DMS53 (cell line): ENCODE measurements around the gene KCTD21.
"Not testable (repeated sequence)": the region's sequence is repeated elsewhere in the genome, so short reads cannot be mapped to it uniquely, and the experiment has no call there.

Source experiments
- DNase-seq: peaks from one replicate; lab custom pipeline; 2025; lab: John Stamatoyannopoulos, UW

Gene KCTD21, protein sequence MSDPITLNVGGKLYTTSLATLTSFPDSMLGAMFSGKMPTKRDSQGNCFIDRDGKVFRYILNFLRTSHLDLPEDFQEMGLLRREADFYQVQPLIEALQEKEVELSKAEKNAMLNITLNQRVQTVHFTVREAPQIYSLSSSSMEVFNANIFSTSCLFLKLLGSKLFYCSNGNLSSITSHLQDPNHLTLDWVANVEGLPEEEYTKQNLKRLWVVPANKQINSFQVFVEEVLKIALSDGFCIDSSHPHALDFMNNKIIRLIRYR

DNA sequence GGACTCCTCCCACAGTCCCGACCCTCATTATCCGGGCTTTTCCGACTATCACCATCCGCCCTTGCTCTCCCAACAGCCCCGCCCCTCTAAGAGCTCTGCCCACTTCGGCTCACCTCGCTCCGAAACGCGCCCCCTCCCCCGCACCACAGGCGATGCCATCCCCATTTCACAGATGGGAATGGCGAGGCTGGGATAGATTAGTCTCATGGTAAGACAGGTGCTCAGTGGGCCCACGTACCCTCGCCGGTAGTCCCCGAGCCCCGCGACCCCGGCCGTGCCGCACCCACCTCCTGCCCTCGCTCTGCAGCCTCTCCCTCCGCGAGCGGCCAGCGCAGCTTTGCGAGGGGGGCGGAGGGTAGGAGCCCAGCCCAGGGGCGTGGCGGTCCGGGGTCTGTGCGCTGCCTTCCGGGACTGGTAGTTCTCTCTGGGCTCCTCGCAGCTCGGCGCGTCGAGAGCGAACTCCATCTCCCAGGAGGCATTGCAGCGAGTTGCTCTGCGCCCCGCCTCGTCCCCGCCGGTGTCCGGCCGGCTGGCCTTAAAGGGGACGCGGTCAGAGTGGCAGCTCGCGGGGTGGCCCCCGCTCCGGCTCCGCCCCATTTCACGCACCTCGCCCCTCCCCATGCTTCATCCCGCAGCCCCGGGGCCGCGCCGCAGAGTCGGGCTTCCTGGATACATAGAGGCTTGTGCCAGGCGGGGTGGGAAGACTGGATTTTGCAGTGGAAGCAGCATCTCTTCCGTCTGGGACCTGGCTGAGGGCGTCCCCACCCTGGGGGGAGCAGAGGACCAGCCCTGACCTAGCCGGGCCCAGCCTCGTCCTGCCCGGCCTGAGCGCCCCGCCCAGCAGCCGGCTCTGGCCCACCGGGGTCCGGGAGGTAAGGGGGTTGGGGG, at the start of gene KCTD21, which contains the start of gene USP35:
Gene KCTD21 (minus strand): TSS at position 341 of the 888 bp plus-strand sequence. CDS start 14,072 bp downstream, outside the sequence.
Gene USP35 (plus strand): TSS at position 634 of the 888 bp plus-strand sequence. CDS start 7,327 bp downstream, outside the sequence.
- peak; percentile 100 for DNase-seq

DNA sequence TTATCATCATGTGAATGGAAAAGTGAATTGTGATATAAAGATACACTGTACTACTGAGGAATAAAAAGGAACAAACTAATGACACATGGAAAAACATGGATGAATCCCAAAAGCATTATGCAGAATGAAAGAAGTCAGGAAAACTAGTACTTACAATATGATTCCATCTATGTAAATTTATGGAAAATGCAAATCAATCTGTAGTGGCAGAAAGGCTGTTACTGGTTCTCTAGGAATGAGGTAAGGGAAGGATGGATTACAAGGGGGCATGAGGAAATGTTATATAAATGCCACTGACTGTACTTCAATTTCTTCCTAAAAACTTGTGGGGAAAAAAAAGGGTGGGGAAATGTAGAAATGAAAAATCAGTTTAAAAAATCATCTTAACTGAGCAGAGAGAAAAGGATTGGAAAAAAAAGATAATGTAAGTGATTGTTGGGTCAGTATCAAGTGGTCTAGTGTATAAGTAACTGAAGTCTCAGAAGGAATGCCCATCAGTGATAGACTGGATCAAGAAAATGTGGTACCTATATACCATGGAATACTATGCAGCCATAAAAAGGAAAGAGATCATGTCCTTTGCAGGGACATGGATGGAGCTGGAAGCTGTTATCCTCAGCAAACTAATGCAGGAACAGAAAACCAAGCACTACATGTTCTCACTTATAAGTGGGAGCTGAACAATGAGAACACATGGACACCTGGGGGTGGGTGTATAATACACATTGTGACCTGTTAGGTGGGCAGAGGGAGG, 49.0 kb upstream of the KCTD21 start:
- no peak for DNase-seq

DNA sequence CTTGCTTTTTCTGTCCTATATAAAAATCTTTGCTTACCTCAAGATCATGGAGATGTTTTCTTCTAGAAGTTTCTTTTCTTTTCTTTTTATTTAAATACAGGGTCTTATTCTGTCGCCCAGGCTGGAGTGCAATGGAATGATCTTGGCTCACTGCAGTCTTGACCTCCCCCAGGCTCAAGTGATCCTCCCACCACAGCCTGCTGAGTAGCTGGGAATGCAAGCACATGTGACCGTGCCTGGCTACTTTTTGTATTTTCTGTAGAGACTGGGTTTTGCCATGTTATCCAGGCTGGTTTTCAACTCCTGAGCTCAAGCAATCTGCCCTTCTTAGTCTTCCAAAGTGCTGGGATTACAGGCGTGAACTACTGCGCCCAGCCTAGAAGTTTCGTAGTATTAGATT, 45.6 kb upstream of the KCTD21 start:
- DNase-seq = no peak

- DNase-seq = not testable (repeated sequence)
These were observed 44.6 kb upstream of the KCTD21 start for GRCh38 chr11:78233046-78233445.

DNA sequence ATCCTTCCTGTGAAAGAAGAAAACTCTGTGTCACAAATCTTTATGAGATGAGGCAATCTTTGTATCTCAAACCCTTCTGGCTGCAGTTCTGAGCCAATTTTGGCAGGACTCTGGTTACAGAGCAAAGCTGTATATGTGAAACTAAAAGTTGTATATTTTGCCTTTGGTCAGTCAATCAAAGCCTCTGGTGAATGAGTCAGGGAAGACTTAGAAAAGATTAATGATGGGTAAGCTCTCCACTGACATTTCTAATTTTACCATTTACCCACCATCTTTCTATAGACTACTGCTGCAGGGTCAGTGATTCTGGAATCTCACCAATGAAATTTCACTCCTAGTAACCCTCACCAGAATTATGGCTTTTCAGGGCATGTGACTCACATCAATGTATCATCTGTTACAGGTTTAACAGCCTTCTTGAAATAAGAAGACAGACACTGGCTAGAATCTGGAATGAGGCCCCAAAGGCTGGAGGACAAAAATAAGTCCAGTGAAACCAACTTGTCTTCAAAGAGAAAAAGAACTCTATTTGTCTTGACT, 43.6 kb upstream of the KCTD21 start:
- no peak for DNase-seq

DNA sequence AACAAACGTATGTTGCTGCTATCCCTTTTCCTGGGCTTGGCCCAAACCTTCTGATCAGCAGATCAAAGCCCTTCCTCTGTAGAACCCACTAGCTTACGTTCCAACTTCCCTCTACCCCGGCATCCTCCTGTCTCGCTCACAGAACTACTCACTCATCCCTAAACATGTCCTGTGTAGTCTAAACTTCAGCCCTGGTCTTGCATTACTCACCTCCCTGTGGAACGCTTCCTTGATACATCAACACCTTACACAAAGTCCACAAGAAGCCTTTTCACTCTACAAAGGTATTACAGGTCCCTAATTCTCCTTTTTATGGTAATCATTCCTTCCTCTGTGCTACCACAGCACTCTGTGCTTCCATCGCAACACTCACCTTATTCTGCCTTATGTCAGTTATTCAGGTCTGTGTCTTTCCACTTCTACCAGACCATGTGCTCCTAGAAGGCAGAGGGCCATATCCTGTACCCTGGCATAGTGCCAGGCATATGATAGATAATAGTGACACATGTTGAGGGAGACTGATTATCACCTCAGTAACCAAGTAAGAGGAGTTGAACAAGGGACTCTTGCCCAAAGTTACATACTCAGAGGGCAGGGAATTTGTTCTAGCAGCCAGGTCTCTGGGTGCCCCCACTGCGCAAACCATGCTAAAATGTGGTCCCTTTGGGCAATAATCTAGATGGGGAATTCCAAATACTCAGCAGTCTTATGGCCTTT, 41.9 kb upstream of the KCTD21 start:
- peak; percentile 62 for DNase-seq

GRCh38 chr11:78229106-78229505, 40.7 kb upstream of the KCTD21 start:
- DNase-seq = no peak

GRCh38 chr11:78228467-78228866, 40.0 kb upstream of the KCTD21 start:
- peak; percentile 95 for DNase-seq

DNA sequence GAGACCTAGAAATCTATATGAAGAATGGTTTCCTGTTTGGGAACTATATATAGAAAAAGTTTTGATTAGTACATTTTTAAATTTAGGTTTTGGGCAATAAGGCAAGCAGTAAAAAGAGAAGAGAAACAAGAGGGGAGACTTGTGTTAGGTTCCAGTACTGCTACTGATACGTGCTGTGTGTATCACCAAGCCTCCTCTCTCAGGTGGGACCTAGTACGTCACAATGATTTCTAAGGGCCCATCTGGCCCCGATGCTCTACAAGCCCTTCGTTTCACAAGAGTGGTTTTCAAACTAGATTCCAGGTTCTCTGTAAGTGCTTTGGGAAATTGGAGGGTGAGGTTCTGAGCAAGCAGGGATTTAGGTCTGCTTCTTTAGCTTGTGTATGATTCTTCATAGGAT, 39.5 kb upstream of the KCTD21 start:
- no peak for DNase-seq

- no peak for DNase-seq
These were observed 38.6 kb upstream of the KCTD21 start for GRCh38 chr11:78226684-78227680.

DNA sequence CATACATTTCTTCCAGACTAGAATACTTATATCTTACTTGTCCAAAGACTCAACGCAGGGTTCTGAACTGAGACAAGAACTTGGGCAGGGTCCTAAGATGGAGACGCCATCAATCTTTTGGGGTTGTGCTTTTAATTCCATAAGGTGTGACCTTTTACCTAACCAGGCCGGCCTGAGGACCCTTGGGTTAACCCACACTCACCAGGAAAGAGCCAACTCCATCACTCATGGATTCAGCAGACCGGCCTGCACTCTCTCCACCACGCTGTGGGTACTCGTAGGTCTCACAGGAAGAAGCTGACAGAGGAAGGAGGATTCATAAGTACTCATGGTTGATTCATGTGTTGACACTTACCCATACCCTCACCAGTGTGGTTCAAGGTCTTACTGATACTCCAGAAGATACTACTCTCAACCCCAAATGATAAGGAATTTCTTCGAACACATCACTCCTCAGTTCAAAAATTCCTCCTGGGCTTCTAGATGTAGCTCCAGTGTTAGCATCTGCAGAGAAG, 36.5 kb upstream of the KCTD21 start:
- DNase-seq = no peak

GRCh38 chr11:78224506-78224905, 36.1 kb upstream of the KCTD21 start:
- DNase-seq = no peak

- DNase-seq = no peak
These were observed 35.0 kb upstream of the KCTD21 start for GRCh38 chr11:78223320-78223954.

- DNase-seq = not testable (repeated sequence)
These were observed 34.3 kb upstream of the KCTD21 start for GRCh38 chr11:78222726-78223125.

DNA sequence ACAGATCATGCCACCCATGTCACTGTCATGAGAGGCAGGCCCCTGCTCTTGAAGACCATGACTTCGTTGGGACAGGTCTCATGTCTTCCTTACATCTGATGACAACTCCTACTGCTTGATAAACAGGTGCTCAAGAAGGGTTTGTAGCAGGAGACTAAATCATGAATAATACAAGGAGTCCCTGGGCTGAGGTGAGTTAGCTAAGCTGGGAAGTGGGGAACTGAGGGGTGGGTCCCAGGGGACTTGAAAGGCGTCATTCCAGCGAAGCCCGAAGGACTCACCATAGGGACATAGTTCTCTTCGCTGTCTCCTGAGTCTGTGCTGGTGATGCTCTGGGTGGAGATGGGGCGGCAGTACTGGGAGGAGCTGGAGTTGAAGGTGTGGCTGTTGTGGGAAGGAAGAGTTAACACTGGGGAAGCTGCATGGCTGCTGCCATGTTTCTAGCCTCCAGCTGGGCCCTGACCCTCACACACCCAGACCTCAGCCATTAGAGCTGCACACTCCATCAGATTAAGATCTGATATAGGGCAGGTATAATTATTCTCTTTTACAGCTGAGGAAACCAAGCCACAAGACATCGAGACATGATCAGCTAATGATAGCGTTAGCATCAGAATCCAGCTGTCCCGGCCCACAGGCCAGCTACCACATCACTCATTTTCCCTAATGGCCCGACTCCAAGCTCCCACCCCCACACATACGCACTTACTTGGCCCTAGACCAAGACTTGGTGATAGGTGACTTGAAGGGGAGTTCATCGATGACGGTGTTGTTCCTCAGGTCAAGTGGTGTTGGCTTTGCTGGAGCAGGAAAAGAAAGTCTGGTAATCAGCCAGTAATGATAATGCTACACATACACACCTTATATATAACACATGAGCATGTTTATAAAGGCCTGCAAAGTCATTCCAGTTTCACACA, 33.2 kb upstream of the KCTD21 start:
- no peak for DNase-seq

DNA sequence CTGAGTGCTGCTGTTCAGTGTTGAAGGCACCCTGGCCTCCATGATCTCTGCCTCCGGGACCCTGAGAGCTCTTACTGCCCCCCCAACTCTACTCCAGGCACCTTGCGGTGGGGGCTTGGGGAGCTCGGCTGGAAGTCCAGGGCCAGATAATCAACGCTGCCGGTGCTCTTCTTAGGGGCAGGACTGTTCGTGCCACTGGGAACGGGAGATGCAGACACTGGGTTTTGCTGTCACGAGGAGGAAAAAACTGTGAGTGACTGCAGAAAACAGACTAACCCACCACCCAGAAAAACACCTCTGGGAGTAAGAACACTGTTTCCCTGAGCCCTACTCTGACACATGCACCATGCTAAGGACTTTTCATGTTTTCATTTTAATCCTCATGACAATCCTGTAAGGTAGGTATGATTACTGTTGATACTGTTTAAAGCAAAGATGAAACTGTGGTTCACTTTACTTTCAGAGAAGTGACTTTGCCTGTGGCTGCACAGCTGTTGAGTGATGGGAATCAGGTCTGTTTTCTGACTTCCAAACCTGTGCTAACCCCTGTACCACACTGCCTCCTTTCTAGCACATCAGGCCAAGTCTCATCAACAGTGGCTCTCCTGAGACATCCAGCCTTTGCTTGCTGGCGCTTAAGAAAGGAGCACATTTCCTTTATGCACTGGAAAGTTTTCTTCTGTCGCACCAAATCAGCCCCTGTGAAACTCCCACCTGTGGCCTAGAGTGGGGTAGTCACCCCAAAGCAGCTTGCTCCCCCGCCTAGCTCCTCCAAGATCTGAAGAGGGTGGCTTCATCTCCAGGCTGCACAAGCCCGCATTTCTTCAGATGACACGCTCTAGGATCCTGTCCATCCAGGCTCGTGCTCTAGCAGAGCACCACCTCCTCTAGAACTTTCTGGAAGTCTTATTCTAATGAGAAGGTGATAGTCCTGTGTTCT, 32.1 kb upstream of the KCTD21 start:
- DNase-seq = no peak
